Dermis blood vessel endothelial cell (primary cell): Measurements from ENCODE around the gene STK24. TPM values are rescaled to one million over a fixed set of nuclear protein-coding genes. Genes with fewer than 3 reads are reported as not detected.

ENCODE experiments used
- DNase-seq: peaks from one replicate; pipeline ENCODE4 v3.0.0; 2010
- total RNA-seq: library from RNA; depleted of rRNA; stranded (reverse); fragments of >200 nt; gene quantifications from 2 replicates; pipeline ENCODE4 v1.2.3, GENCODE V29; 2014

STK24 gene
- total RNA-seq, 1 donor from 2014 or later, result 40.8 TPM

GRCh38 chr13:98488736-98489135, 88.2 kb downstream of the STK24 start:
- DNase-seq, result no peak

- DNase-seq, result no peak
Measured at GRCh38 chr13:98487522-98487921, 89.4 kb downstream of the STK24 start.

- DNase-seq, result no peak
Measured at GRCh38 chr13:98487016-98487415, 89.9 kb downstream of the STK24 start.

GRCh38 chr13:98486412-98486811, 90.5 kb downstream of the STK24 start:
- DNase-seq, result no peak

- DNase-seq, result no peak
Measured at GRCh38 chr13:98485561-98485960, 91.3 kb downstream of the STK24 start.

GRCh38 chr13:98484289-98485219, 92.4 kb downstream of the STK24 start:
- peak; percentile 91 for DNase-seq

- DNase-seq, result no peak
Measured at GRCh38 chr13:98483601-98484288, 93.2 kb downstream of the STK24 start.

GRCh38 chr13:98482476-98483444, 94.1 kb downstream of the STK24 start:
- DNase-seq, result no peak

- no peak for DNase-seq
Measured at GRCh38 chr13:98480915-98481877, 95.7 kb downstream of the STK24 start.

GRCh38 chr13:98479496-98480003, 97.4 kb downstream of the STK24 start:
- no peak for DNase-seq

GRCh38 chr13:98478189-98479129, 98.4 kb downstream of the STK24 start:
- DNase-seq, result peak; percentile 46

- DNase-seq, result peak; percentile 84
Measured at GRCh38 chr13:98476538-98476966, 100.4 kb downstream of the STK24 start.

GRCh38 chr13:98476106-98476505, 100.8 kb downstream of the STK24 start:
- DNase-seq, result peak; percentile 27

- peak; percentile 40 for DNase-seq
Measured at GRCh38 chr13:98475522-98475921, 101.4 kb downstream of the STK24 start.

GRCh38 chr13:98474761-98475160, 102.1 kb downstream of the STK24 start:
- DNase-seq, result no peak

- no peak for DNase-seq
Measured at GRCh38 chr13:98474292-98474691, 102.6 kb downstream of the STK24 start.

- no peak for DNase-seq
Measured at GRCh38 chr13:98473788-98474144, 103.1 kb downstream of the STK24 start.

GRCh38 chr13:98473135-98473787, 103.6 kb downstream of the STK24 start:
- no peak for DNase-seq

GRCh38 chr13:98471934-98472333, 105.0 kb downstream of the STK24 start:
- no peak for DNase-seq
